ENCODE results near the gene ATP6V1G3.

The ATP6V1G3 gene

DNA sequence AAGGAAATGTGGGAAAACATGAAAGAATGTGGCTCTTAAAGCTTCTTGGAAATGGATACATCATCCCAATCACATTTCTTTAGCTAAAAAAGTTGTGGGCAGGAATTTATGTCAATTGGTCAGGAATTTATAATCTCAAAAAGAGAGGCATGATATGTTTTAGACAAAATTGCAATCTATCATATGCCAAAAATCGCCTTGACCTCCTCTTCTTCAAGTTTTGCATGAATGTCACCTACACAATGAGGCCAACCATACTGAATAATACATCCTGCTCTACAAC, 42.4 kb downstream of the ATP6V1G3 start:
- H3K9me3 ChIP-seq (ENCODE audit: control insufficient read depth in 1 of 2, low read length in 2 of 2) = no peaks in the 10 kb centered on the region
- H3K4me1 ChIP-seq (ENCODE audit: control insufficient read depth in 1 of 2, insufficient read depth in 2 of 2, low read length in 2 of 2) = no peaks in the 10 kb centered on the region
- H3K36me3 ChIP-seq (ENCODE audit: control insufficient read depth in 1 of 2, insufficient read depth in 2 of 2, low read length in 2 of 2) = no peaks in the 10 kb centered on the region
- no peak overlapping the region for H3K27ac ChIP-seq (ENCODE audit: low read depth, low read length)
- no peak overlapping the region for H3K9ac ChIP-seq (ENCODE audit: low read depth in 1 of 2, low read length in 2 of 2)
- no peaks in the 10 kb centered on the region for H3K27me3 ChIP-seq (ENCODE audit: control insufficient read depth in 1 of 2, insufficient read depth in 2 of 2, low read length in 2 of 2)
- no peak overlapping the region for H3K4me3 ChIP-seq (ENCODE audit: low read depth in 1 of 2, low read length in 2 of 2)

DNA sequence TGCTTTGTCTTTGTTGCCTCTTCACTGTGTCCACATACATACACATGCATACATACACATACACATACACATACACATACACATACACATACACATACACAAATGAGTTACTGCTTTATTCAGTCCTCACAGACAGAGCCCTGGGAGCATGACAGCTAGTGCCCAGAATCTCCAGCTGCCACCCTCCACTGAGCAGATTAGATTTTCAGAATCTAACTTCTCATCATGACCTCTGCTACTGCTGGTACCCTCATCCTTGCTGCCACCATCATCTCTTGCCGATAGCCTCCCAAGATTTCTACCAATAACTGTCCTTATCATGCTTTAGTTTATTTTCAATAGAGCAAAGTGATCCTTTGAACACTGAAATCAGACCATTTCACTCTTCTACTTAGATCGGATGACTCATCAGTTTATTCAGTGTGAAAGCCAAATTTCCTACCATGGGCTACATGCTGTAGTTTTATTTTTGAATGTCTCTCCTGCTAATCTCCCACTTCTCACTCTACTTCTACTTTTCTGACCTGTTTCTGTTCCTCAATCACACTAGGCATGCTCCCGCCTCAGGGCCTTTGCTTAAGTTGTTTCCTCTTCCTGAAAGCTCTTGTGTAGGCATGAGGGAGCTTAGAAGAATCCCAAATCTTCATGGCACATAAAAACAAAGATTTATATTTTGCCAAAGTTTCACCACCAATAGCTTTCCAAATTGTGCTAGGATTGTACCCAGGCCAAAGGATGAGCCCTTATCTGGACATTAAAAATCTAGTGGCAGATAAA, 43.0 kb downstream of the ATP6V1G3 start:
- H3K4me3 ChIP-seq (ENCODE audit: low read depth in 1 of 2, low read length in 2 of 2) = no peak overlapping the region
- H3K36me3 ChIP-seq (ENCODE audit: control insufficient read depth in 1 of 2, insufficient read depth in 2 of 2, low read length in 2 of 2) = no peaks in the 10 kb centered on the region
- H3K27ac ChIP-seq (ENCODE audit: low read depth, low read length) = no peak overlapping the region
- H3K4me1 ChIP-seq (ENCODE audit: control insufficient read depth in 1 of 2, insufficient read depth in 2 of 2, low read length in 2 of 2) = no peaks in the 10 kb centered on the region
- H3K9ac ChIP-seq (ENCODE audit: low read depth in 1 of 2, low read length in 2 of 2) = no peak overlapping the region
- no peaks in the 10 kb centered on the region for H3K27me3 ChIP-seq (ENCODE audit: control insufficient read depth in 1 of 2, insufficient read depth in 2 of 2, low read length in 2 of 2)
- H3K9me3 ChIP-seq (ENCODE audit: control insufficient read depth in 1 of 2, low read length in 2 of 2) = no peaks in the 10 kb centered on the region

- Histone ChIP-seq H3K4me1 (ENCODE audit: control insufficient read depth in 1 of 2, insufficient read depth in 2 of 2, low read length in 2 of 2) (no peaks in the 10 kb centered on the region), H3K27ac (ENCODE audit: low read depth, low read length) (no peak overlapping the region), H3K4me3 (ENCODE audit: low read depth in 1 of 2, low read length in 2 of 2) (no peak overlapping the region), H3K9me3 (ENCODE audit: control insufficient read depth in 1 of 2, low read length in 2 of 2) (no peaks in the 10 kb centered on the region), H3K36me3 (ENCODE audit: control insufficient read depth in 1 of 2, insufficient read depth in 2 of 2, low read length in 2 of 2) (no peaks in the 10 kb centered on the region), H3K27me3 (ENCODE audit: control insufficient read depth in 1 of 2, insufficient read depth in 2 of 2, low read length in 2 of 2) (no peaks in the 10 kb centered on the region), H3K9ac (ENCODE audit: low read depth in 1 of 2, low read length in 2 of 2) (no peak overlapping the region)
These were observed 44.0 kb downstream of the ATP6V1G3 start for GRCh38 chr1:198496216-198497143.

DNA sequence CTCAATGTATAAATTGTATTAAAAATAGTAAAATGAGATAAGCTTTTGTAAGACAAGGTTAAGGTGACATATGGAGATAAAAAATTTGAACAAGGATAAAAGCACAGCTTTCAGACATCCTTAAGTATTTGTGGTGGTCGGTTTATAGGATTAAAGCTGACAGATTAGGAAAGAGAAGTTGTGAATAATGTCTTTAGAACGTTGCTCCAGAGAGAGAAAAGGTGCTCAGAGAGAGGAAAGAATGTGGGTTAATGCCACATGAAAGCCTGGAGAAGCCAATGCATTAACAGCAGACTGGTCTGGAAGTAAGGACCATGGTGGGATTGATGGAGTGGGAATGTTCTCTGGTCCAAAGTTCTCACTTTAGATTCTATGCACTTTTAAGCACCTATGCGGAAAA, 44.8 kb downstream of the ATP6V1G3 start:
- H3K36me3 ChIP-seq (ENCODE audit: control insufficient read depth in 1 of 2, insufficient read depth in 2 of 2, low read length in 2 of 2) = no peaks in the 10 kb centered on the region

DNA sequence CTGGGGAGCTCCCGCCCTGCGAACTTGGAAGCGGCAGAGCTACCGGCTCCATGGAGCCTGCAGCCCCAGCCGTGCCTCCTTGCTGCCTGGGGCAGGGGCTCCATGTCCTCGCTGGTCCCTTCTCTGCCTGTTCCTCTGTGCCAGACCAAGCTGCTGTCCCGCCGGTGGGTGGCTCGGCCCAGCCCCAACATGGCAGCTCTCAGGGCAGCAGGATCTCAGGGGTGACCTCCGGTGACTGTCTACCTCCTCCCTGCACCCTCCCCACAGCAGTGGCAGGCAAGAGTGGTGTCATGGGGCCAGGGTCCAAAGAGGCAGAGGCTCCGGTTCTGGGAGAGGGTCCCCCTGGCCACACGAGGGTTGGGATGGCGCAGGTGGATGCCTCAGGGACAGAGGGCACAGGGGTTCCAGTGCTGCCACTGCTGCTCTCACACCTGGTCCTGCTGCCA, 45.8 kb downstream of the ATP6V1G3 start:
- Histone ChIP-seq H3K9ac (ENCODE audit: low read depth in 1 of 2, low read length in 2 of 2) (no peak overlapping the region), H3K4me3 (ENCODE audit: low read depth in 1 of 2, low read length in 2 of 2) (no peak overlapping the region), H3K4me1 (ENCODE audit: control insufficient read depth in 1 of 2, insufficient read depth in 2 of 2, low read length in 2 of 2) (no peaks in the 10 kb centered on the region), H3K9me3 (ENCODE audit: control insufficient read depth in 1 of 2, low read length in 2 of 2) (no peaks in the 10 kb centered on the region), H3K27me3 (ENCODE audit: control insufficient read depth in 1 of 2, insufficient read depth in 2 of 2, low read length in 2 of 2) (no peaks in the 10 kb centered on the region), H3K27ac (ENCODE audit: low read depth, low read length) (no peak overlapping the region), H3K36me3 (ENCODE audit: control insufficient read depth in 1 of 2, insufficient read depth in 2 of 2, low read length in 2 of 2) (no peaks in the 10 kb centered on the region)

More for the DNA sequence above, 44.8 kb downstream of the ATP6V1G3 start:
- Histone ChIP-seq H3K4me1 (ENCODE audit: control insufficient read depth in 1 of 2, insufficient read depth in 2 of 2, low read length in 2 of 2) (no peaks in the 10 kb centered on the region), H3K9me3 (ENCODE audit: control insufficient read depth in 1 of 2, low read length in 2 of 2) (no peaks in the 10 kb centered on the region), H3K9ac (ENCODE audit: low read depth in 1 of 2, low read length in 2 of 2) (no peak overlapping the region), H3K4me3 (ENCODE audit: low read depth in 1 of 2, low read length in 2 of 2) (no peak overlapping the region), H3K27me3 (ENCODE audit: control insufficient read depth in 1 of 2, insufficient read depth in 2 of 2, low read length in 2 of 2) (no peaks in the 10 kb centered on the region), H3K27ac (ENCODE audit: low read depth, low read length) (no peak overlapping the region)

- Histone ChIP-seq H3K9ac (ENCODE audit: low read depth in 1 of 2, low read length in 2 of 2) (no peak overlapping the region), H3K9me3 (ENCODE audit: control insufficient read depth in 1 of 2, low read length in 2 of 2) (no peaks in the 10 kb centered on the region), H3K36me3 (ENCODE audit: control insufficient read depth in 1 of 2, insufficient read depth in 2 of 2, low read length in 2 of 2) (no peaks in the 10 kb centered on the region), H3K4me3 (ENCODE audit: low read depth in 1 of 2, low read length in 2 of 2) (no peak overlapping the region), H3K4me1 (ENCODE audit: control insufficient read depth in 1 of 2, insufficient read depth in 2 of 2, low read length in 2 of 2) (no peaks in the 10 kb centered on the region), H3K27ac (ENCODE audit: low read depth, low read length) (no peak overlapping the region), H3K27me3 (ENCODE audit: control insufficient read depth in 1 of 2, insufficient read depth in 2 of 2, low read length in 2 of 2) (no peaks in the 10 kb centered on the region)
These were observed 46.3 kb downstream of the ATP6V1G3 start for GRCh38 chr1:198494139-198494538.

DNA sequence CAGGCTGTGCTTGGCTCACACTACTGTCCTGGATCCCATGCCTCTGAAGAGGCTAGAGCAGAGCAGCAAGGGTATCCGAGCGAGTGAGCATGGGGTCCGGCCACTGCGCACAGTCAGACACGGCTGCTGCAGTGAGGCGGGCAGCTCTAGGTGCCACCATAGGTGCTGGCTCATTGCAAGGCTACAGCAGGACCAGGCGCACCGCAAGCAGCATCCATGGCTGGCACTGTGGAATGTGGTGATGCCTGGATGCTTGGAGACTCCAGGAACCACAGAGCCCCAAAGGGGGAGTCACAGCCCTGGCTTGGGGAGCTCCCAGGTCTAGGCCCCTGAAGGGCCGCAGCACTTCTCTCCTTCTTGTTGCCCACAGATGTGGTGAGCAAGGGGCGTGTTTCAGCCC, 47.2 kb downstream of the ATP6V1G3 start:
- no peaks in the 10 kb centered on the region for H3K36me3 ChIP-seq (ENCODE audit: control insufficient read depth in 1 of 2, insufficient read depth in 2 of 2, low read length in 2 of 2)
- no peak overlapping the region for H3K4me3 ChIP-seq (ENCODE audit: low read depth in 1 of 2, low read length in 2 of 2)
- no peaks in the 10 kb centered on the region for H3K9me3 ChIP-seq (ENCODE audit: control insufficient read depth in 1 of 2, low read length in 2 of 2)
- no peaks in the 10 kb centered on the region for H3K27me3 ChIP-seq (ENCODE audit: control insufficient read depth in 1 of 2, insufficient read depth in 2 of 2, low read length in 2 of 2)
- no peak overlapping the region for H3K27ac ChIP-seq (ENCODE audit: low read depth, low read length)
- no peak overlapping the region for H3K9ac ChIP-seq (ENCODE audit: low read depth in 1 of 2, low read length in 2 of 2)
- no peaks in the 10 kb centered on the region for H3K4me1 ChIP-seq (ENCODE audit: control insufficient read depth in 1 of 2, insufficient read depth in 2 of 2, low read length in 2 of 2)

GRCh38 chr1:198492872-198493271, 47.6 kb downstream of the ATP6V1G3 start:
- Histone ChIP-seq H3K36me3 (ENCODE audit: control insufficient read depth in 1 of 2, insufficient read depth in 2 of 2, low read length in 2 of 2) (no peaks in the 10 kb centered on the region), H3K4me3 (ENCODE audit: low read depth in 1 of 2, low read length in 2 of 2) (no peak overlapping the region), H3K9ac (ENCODE audit: low read depth in 1 of 2, low read length in 2 of 2) (no peak overlapping the region), H3K4me1 (ENCODE audit: control insufficient read depth in 1 of 2, insufficient read depth in 2 of 2, low read length in 2 of 2) (no peaks in the 10 kb centered on the region), H3K9me3 (ENCODE audit: control insufficient read depth in 1 of 2, low read length in 2 of 2) (no peaks in the 10 kb centered on the region), H3K27me3 (ENCODE audit: control insufficient read depth in 1 of 2, insufficient read depth in 2 of 2, low read length in 2 of 2) (no peaks in the 10 kb centered on the region), H3K27ac (ENCODE audit: low read depth, low read length) (no peak overlapping the region)

- no peaks in the 10 kb centered on the region for H3K9me3 ChIP-seq (ENCODE audit: control insufficient read depth in 1 of 2, low read length in 2 of 2)
- H3K4me3 ChIP-seq (ENCODE audit: low read depth in 1 of 2, low read length in 2 of 2) = no peak overlapping the region
- no peak overlapping the region for H3K9ac ChIP-seq (ENCODE audit: low read depth in 1 of 2, low read length in 2 of 2)
- H3K4me1 ChIP-seq (ENCODE audit: control insufficient read depth in 1 of 2, insufficient read depth in 2 of 2, low read length in 2 of 2) = peaks cover 0 to 4% of the 10 kb centered on the region in 2 donors
- no peaks in the 10 kb centered on the region for H3K36me3 ChIP-seq (ENCODE audit: control insufficient read depth in 1 of 2, insufficient read depth in 2 of 2, low read length in 2 of 2)
- no peaks in the 10 kb centered on the region for H3K27me3 ChIP-seq (ENCODE audit: control insufficient read depth in 1 of 2, insufficient read depth in 2 of 2, low read length in 2 of 2)
- no peak overlapping the region for H3K27ac ChIP-seq (ENCODE audit: low read depth, low read length)
These were observed 48.9 kb downstream of the ATP6V1G3 start for GRCh38 chr1:198491596-198491995.

GRCh38 chr1:198491028-198491427, 49.5 kb downstream of the ATP6V1G3 start:
- Histone ChIP-seq H3K4me3 (ENCODE audit: low read depth in 1 of 2, low read length in 2 of 2) (no peak overlapping the region), H3K27ac (ENCODE audit: low read depth, low read length) (no peak overlapping the region), H3K4me1 (ENCODE audit: control insufficient read depth in 1 of 2, insufficient read depth in 2 of 2, low read length in 2 of 2) (peaks cover 0 to 9% of the 10 kb centered on the region in 2 donors), H3K36me3 (ENCODE audit: control insufficient read depth in 1 of 2, insufficient read depth in 2 of 2, low read length in 2 of 2) (no peaks in the 10 kb centered on the region), H3K9ac (ENCODE audit: low read depth in 1 of 2, low read length in 2 of 2) (no peak overlapping the region), H3K27me3 (ENCODE audit: control insufficient read depth in 1 of 2, insufficient read depth in 2 of 2, low read length in 2 of 2) (no peaks in the 10 kb centered on the region), H3K9me3 (ENCODE audit: control insufficient read depth in 1 of 2, low read length in 2 of 2) (no peaks in the 10 kb centered on the region)
